SH-SY5Y (cell line): Measurements from ENCODE around the gene UST.

Experiments
- GATA2 ChIP-seq: IDR thresholded peaks from 2 replicates; pipeline ENCODE4 v1.6.1; 2011; ENCODE audit warnings: mild to moderate bottlenecking, low read depth, low read length
- GATA3 ChIP-seq: IDR thresholded peaks from 2 replicates; pipeline ENCODE4 v1.6.1; 2011; ENCODE audit warnings: low read depth, mild to moderate bottlenecking, low read length, moderate library complexity

DNA sequence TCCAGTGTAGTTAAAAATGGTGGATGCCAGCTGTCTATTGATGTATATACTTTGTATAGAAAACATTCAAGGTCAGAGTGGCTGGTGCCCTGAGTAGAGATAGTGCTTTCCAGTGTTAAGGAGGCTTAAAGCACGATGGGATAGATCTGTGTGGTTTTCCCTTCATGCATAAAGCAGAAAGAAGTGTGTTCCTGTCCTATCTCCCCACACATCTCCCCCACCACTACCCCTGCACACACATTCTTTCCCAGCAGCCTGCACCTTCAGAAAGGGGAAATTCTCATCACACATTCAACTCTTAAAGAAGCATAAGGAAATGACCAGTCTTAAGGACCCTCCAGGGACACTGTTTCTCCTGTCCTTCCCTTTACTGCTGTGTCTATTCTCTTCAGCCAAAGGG, 349.0 kb downstream of the UST start:
- TF ChIP-seq GATA3, result no peak
- TF ChIP-seq GATA2, result no peak
